ENCODE measurements around the gene MYO1H.

Gene MYO1H

GRCh38 chr12:109336593-109336992 is 11.1 kb upstream of the MYO1H start:
- no peak for DNase-seq (ENCODE audit: extremely low read depth, insufficient read length)
- no peak for TF ChIP-seq CTCF (IDR thresholded peaks at IDR 0.05; ENCODE audit: insufficient read depth, low read length, poor library complexity, severe bottlenecking)
- H3K36me3 ChIP-seq (ENCODE audit: control insufficient read depth, insufficient read depth, low read length) = no peaks in the 10 kb centered on the region
- no peaks in the 10 kb centered on the region for H3K27me3 ChIP-seq (replicated peaks; ENCODE audit: control insufficient read depth, insufficient read depth, low read length)
- H3K4me3 ChIP-seq (replicated peaks; ENCODE audit: low read depth, low read length) = no peak overlapping the region

GRCh38 chr12:109343677-109344076 is 4.0 kb upstream of the MYO1H start:
- Histone ChIP-seq H3K36me3 (ENCODE audit: control insufficient read depth, insufficient read depth, low read length) (no peaks in the 10 kb centered on the region), H3K4me3 (replicated peaks; ENCODE audit: low read depth, low read length) (no peak overlapping the region), H3K27me3 (replicated peaks; ENCODE audit: control insufficient read depth, insufficient read depth, low read length) (no peaks in the 10 kb centered on the region)
- TF ChIP-seq CTCF (IDR thresholded peaks at IDR 0.05; ENCODE audit: insufficient read depth, low read length, poor library complexity, severe bottlenecking) = no peak
- DNase-seq (ENCODE audit: extremely low read depth, insufficient read length) = no peak

GRCh38 chr12:109345428-109345827 is 2.3 kb upstream of the MYO1H start:
- no peak for DNase-seq (ENCODE audit: extremely low read depth, insufficient read length)

GRCh38 chr12:109346920-109347319 is 780 bp upstream of the MYO1H start:
- Histone ChIP-seq H3K4me3 (replicated peaks; ENCODE audit: low read depth, low read length) (no peak overlapping the region), H3K27me3 (replicated peaks; ENCODE audit: control insufficient read depth, insufficient read depth, low read length) (no peaks in the 10 kb centered on the region), H3K36me3 (ENCODE audit: control insufficient read depth, insufficient read depth, low read length) (no peaks in the 10 kb centered on the region)
- no peak for DNase-seq (ENCODE audit: extremely low read depth, insufficient read length)
- peak; percentile 30 for TF ChIP-seq CTCF (IDR thresholded peaks at IDR 0.05; ENCODE audit: insufficient read depth, low read length, poor library complexity, severe bottlenecking)

More at GRCh38 chr12:109345428-109345827, 2.3 kb upstream of the MYO1H start:
- Histone ChIP-seq H3K27me3 (replicated peaks; ENCODE audit: control insufficient read depth, insufficient read depth, low read length) (no peaks in the 10 kb centered on the region), H3K4me3 (replicated peaks; ENCODE audit: low read depth, low read length) (no peak overlapping the region), H3K36me3 (ENCODE audit: control insufficient read depth, insufficient read depth, low read length) (no peaks in the 10 kb centered on the region)
- no peak for TF ChIP-seq CTCF (IDR thresholded peaks at IDR 0.05; ENCODE audit: insufficient read depth, low read length, poor library complexity, severe bottlenecking)

- Histone ChIP-seq H3K27me3 (replicated peaks; ENCODE audit: control insufficient read depth, insufficient read depth, low read length) (no peaks in the 10 kb centered on the region), H3K36me3 (ENCODE audit: control insufficient read depth, insufficient read depth, low read length) (no peaks in the 10 kb centered on the region), H3K4me3 (replicated peaks; ENCODE audit: low read depth, low read length) (no peak overlapping the region)
- TF ChIP-seq CTCF (IDR thresholded peaks at IDR 0.05; ENCODE audit: insufficient read depth, low read length, poor library complexity, severe bottlenecking) = no peak
- DNase-seq (ENCODE audit: extremely low read depth, insufficient read length) = no peak
Measured at GRCh38 chr12:109352184-109352583, 4.5 kb downstream of the MYO1H start.

DNA sequence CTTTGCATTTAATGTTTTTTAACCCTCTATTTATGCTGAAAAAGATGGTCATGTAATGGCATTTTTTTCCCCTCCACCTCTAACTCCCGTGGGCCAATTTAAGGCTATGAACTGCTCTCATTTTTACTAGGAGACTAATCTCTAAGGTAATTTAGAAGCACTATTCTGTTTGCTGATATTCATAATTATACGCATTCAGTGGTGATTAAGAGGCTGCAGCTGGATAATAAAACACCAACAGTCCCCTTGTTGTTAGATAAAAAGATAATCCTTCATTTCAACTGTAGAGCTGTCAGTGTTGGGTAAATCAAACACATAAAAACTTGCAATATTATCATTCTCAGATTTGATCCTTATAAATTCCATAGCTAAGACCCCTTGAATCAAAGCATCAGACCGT is 8.9 kb downstream of the MYO1H start:
- no peak overlapping the region for H3K4me3 ChIP-seq (replicated peaks; ENCODE audit: low read depth, low read length)
- H3K27me3 ChIP-seq (replicated peaks; ENCODE audit: control insufficient read depth, insufficient read depth, low read length) = no peaks in the 10 kb centered on the region
- no peak for DNase-seq (ENCODE audit: extremely low read depth, insufficient read length)
- TF ChIP-seq CTCF (IDR thresholded peaks at IDR 0.05; ENCODE audit: insufficient read depth, low read length, poor library complexity, severe bottlenecking) = no peak
- no peaks in the 10 kb centered on the region for H3K36me3 ChIP-seq (ENCODE audit: control insufficient read depth, insufficient read depth, low read length)

All from GM06990 (cell line).